Thymus (tissue), 14 donors: ENCODE measurements around the gene KLHDC8A. TPM values are rescaled to one million over a fixed set of nuclear protein-coding genes. Genes with fewer than 3 reads are reported as not detected.
A peak's percentile ranks its signal among the peaks of the same experiment; 100 is the strongest.
"Not testable (repeated sequence)": the region's sequence is repeated elsewhere in the genome, so short reads cannot be mapped to it uniquely, and the experiment has no call there.

Experiments used
- DNase-seq, 9 donors: peaks; one replicate each; pipeline ENCODE4 v3.0.0-alpha.2; 2013; ENCODE audit warnings: low spot score in 9 of 9, low read depth in 6 of 9, missing footprints in 1 of 9
- H3K27ac ChIP-seq, 2 donors: one replicate each; pipeline ENCODE4 v1.5.1; 2013; ENCODE audit warnings: control low read depth in 1 of 2, low read depth in 1 of 2, low read length in 1 of 2, mild to moderate bottlenecking in 1 of 2, moderate library complexity in 1 of 2
- H3K27me3 ChIP-seq, 2 donors: one replicate each; pipeline ENCODE4 v1.5.1; 2013; ENCODE audit warnings: low read length in 1 of 2; ENCODE audit not compliant: control insufficient read depth in 2 of 2, insufficient read depth in 1 of 2
- H3K36me3 ChIP-seq, 2 donors: one replicate each; pipeline ENCODE4 v1.5.1; 2013; ENCODE audit warnings: low read length in 1 of 2, mild to moderate bottlenecking in 1 of 2, moderate library complexity in 1 of 2; ENCODE audit not compliant: control insufficient read depth in 2 of 2, insufficient read depth in 2 of 2
- H3K4me1 ChIP-seq, 2 donors: one replicate each; pipeline ENCODE4 v1.5.1; 2013; ENCODE audit warnings: low read length in 2 of 2; ENCODE audit not compliant: control insufficient read depth in 2 of 2, insufficient read depth in 2 of 2
- H3K4me3 ChIP-seq, 2 donors: one replicate each; pipeline ENCODE4 v1.5.1; 2013; ENCODE audit warnings: low read length in 2 of 2, control low read depth in 1 of 2, mild to moderate bottlenecking in 1 of 2
- H3K9me3 ChIP-seq, 2 donors: one replicate each; pipeline ENCODE4 v1.5.1; 2013; ENCODE audit warnings: low read length in 1 of 2, mild to moderate bottlenecking in 1 of 2; ENCODE audit not compliant: control insufficient read depth in 2 of 2, insufficient read depth in 1 of 2
- WGBS: extraction: QIAGEN DNeasy Blood & Tissue Kit; methylation state at CpG from one replicate; pipeline ENCODE4 v1.1.7; 2013; 5-methylcytosine and 5-hydroxymethylcytosine counted together
- long read RNA-seq, 10 donors: transcript quantifications; one replicate each; lab custom pipeline, GENCODE V29; 2026
- polyA plus RNA-seq: library from polyadenylated mRNA; stranded (reverse); fragments of 200-250 nt; gene quantifications from one replicate; pipeline ENCODE4 v1.2.3, GENCODE V29; 2013
- total RNA-seq: library from RNA; stranded (reverse); fragments of 120-200 nt; gene quantifications from one replicate; pipeline ENCODE4 v1.2.4, GENCODE V29; 2013
- donor health status: healthy.

KLHDC8A gene
- total RNA-seq (0.19 TPM), polyA plus RNA-seq (0.50 TPM)
- long read RNA-seq, donor 1 = 0 reads
- long read RNA-seq, donor 2 = 0 reads
- long read RNA-seq, donor 3 = 0 reads
- long read RNA-seq, donor 4 = 0 reads
- long read RNA-seq, donor 5 = 0 reads
- long read RNA-seq, donor 6 = 0 reads
- long read RNA-seq, donor 7 = 0 reads
- long read RNA-seq, donor 8 = 0 reads
- long read RNA-seq, donor 9 = 0 reads
- long read RNA-seq, donor 10 = 0 reads

GRCh38 chr1:205356440-205357139, at the start of gene KLHDC8A:
TSS of gene KLHDC8A (minus strand) at chr1:205356922. CDS start at chr1:205343604, 13,318 bp downstream.
- 86% methylated on average over 20 of the region's 20 CpGs for WGBS
- Histone ChIP-seq H3K4me3 (no peak within 1 kb of the TSS), H3K4me1 (no peaks in the 10 kb centered on the region), H3K36me3 (no peaks in the 10 kb centered on the region), H3K9me3 (no peaks in the 10 kb centered on the region), H3K27ac (no peak within 1 kb of the TSS), H3K27me3 (peaks cover 0 to 47% of the 10 kb centered on the region in 2 donors)
- no peak for DNase-seq

- H3K27me3 ChIP-seq, H3K27ac ChIP-seq, DNase-seq, H3K4me3 ChIP-seq, H3K9me3 ChIP-seq, H3K4me1 ChIP-seq, H3K36me3 ChIP-seq: not testable (repeated sequence)
- WGBS = 71% methylated on average over 7 of the region's 12 CpGs
Measured at GRCh38 chr1:205406252-205406651, 49.5 kb upstream of the KLHDC8A start.

GRCh38 chr1:205404484-205404883, 47.8 kb upstream of the KLHDC8A start:
- not testable (repeated sequence) for H3K27ac ChIP-seq, H3K27me3 ChIP-seq, H3K9me3 ChIP-seq, H3K4me3 ChIP-seq, H3K4me1 ChIP-seq, DNase-seq, H3K36me3 ChIP-seq
- 65% methylated on average over 1 of the region's 3 CpGs for WGBS

GRCh38 chr1:205398586-205398985, 41.9 kb upstream of the KLHDC8A start:
- peaks cover 0 to 13% of the 10 kb centered on the region in 2 donors for H3K27me3 ChIP-seq
- H3K36me3 ChIP-seq = no peaks in the 10 kb centered on the region
- H3K9me3 ChIP-seq = no peaks in the 10 kb centered on the region
- no peak overlapping the region for H3K27ac ChIP-seq
- H3K4me1 ChIP-seq = no peaks in the 10 kb centered on the region
- no peak overlapping the region for H3K4me3 ChIP-seq
- WGBS = 96% methylated on average over 4 of the region's 4 CpGs
- DNase-seq = no peak

GRCh38 chr1:205396967-205397616, 40.4 kb upstream of the KLHDC8A start:
- Histone ChIP-seq H3K27me3 (peaks cover 0 to 13% of the 10 kb centered on the region in 2 donors), H3K4me3 (no peak overlapping the region), H3K9me3 (no peaks in the 10 kb centered on the region), H3K4me1 (no peaks in the 10 kb centered on the region), H3K36me3 (no peaks in the 10 kb centered on the region), H3K27ac (no peak overlapping the region)
- 6% methylated on average over 6 of the region's 6 CpGs for WGBS
- DNase-seq = peak in 1 of 9 donors; percentile 7

- Histone ChIP-seq H3K36me3 (no peaks in the 10 kb centered on the region), H3K27ac (no peak overlapping the region), H3K4me3 (no peak overlapping the region), H3K4me1 (no peaks in the 10 kb centered on the region), H3K27me3 (peaks cover 0 to 17% of the 10 kb centered on the region in 2 donors), H3K9me3 (no peaks in the 10 kb centered on the region)
- 82% methylated on average over 3 of the region's 3 CpGs for WGBS
- DNase-seq = no peak
Measured at GRCh38 chr1:205395616-205396015, 38.9 kb upstream of the KLHDC8A start.

GRCh38 chr1:205392650-205393049, 35.9 kb upstream of the KLHDC8A start:
- Histone ChIP-seq H3K27me3 (peaks cover 0 to 13% of the 10 kb centered on the region in 2 donors), H3K4me3 (no peak overlapping the region), H3K9me3 (no peaks in the 10 kb centered on the region), H3K27ac (no peak overlapping the region), H3K36me3 (no peaks in the 10 kb centered on the region), H3K4me1 (no peaks in the 10 kb centered on the region)
- DNase-seq = no peak
- WGBS = 90% methylated on average over 1 of the region's 1 CpG

- Histone ChIP-seq H3K27me3 (peaks cover 0 to 7% of the 10 kb centered on the region in 2 donors), H3K27ac (no peak overlapping the region), H3K9me3 (no peaks in the 10 kb centered on the region), H3K4me3 (no peak overlapping the region), H3K4me1 (no peaks in the 10 kb centered on the region), H3K36me3 (no peaks in the 10 kb centered on the region)
- DNase-seq = no peak
- WGBS = 93% methylated on average over 7 of the region's 7 CpGs
Measured at GRCh38 chr1:205391386-205391785, 34.7 kb upstream of the KLHDC8A start.

GRCh38 chr1:205387845-205388244, 31.1 kb upstream of the KLHDC8A start:
- H3K4me3 ChIP-seq = no peak overlapping the region
- H3K4me1 ChIP-seq = no peaks in the 10 kb centered on the region
- peaks cover 0 to 3% of the 10 kb centered on the region in 2 donors for H3K27me3 ChIP-seq
- H3K9me3 ChIP-seq = no peaks in the 10 kb centered on the region
- no peak overlapping the region for H3K27ac ChIP-seq
- H3K36me3 ChIP-seq = no peaks in the 10 kb centered on the region
- WGBS = 94% methylated on average over 2 of the region's 2 CpGs
- DNase-seq = no peak
